ENCODE measurements around the gene EPAS1. TPM values are rescaled to one million over a fixed set of nuclear protein-coding genes. Genes with fewer than 3 reads are reported as not detected.
A peak's percentile ranks its signal among the peaks of the same experiment; 100 is the strongest.

The EPAS1 gene
- total RNA-seq, 1 donor from 2014 or later: 0.15 TPM

DNA sequence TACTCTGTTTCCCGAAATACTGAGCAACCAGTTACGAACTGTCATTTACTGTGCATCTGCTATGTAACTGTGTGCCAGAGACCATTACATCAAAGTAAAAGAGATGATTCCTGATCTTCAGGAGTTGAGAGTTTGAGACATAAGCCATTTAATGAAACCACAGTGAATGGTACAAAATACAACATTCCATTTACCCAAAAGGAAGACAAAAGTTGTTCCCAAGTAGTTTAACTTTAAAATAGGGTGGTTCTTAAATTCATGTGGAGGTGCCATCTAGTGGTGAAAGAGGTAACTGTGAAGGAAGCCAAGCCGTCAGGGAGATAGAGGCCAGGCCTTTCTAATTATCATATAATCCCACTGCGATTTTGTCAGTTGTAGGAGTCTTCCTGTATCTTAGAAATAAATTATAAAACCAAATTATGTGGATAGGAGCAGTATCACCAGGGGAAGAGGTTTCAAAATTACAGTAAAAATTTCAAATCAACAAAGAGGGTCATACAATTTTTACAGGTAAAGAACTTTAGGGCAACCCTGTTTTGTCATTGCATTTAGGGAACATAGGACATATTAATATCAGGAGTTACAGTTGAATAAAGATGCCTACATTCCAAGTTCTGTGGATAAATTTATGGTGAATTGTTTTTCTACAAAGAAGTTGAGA is 67.7 kb downstream of the EPAS1 start:
- H3K4me1 ChIP-seq: no peaks in the 10 kb centered on the region
- H3K4me2 ChIP-seq: no peak overlapping the region
- no peaks in the 10 kb centered on the region for H3K79me2 ChIP-seq (ENCODE audit: low read depth)
- no peaks in the 10 kb centered on the region for H3K4me1 Mint-ChIP-seq
- no peak overlapping the region for H3K4me3 ChIP-seq
- H3K9ac ChIP-seq: no peak overlapping the region
- no peak for TF ChIP-seq EZH2 (IDR thresholded peaks at IDR 0.05)
- TF ChIP-seq, protein P1, sequence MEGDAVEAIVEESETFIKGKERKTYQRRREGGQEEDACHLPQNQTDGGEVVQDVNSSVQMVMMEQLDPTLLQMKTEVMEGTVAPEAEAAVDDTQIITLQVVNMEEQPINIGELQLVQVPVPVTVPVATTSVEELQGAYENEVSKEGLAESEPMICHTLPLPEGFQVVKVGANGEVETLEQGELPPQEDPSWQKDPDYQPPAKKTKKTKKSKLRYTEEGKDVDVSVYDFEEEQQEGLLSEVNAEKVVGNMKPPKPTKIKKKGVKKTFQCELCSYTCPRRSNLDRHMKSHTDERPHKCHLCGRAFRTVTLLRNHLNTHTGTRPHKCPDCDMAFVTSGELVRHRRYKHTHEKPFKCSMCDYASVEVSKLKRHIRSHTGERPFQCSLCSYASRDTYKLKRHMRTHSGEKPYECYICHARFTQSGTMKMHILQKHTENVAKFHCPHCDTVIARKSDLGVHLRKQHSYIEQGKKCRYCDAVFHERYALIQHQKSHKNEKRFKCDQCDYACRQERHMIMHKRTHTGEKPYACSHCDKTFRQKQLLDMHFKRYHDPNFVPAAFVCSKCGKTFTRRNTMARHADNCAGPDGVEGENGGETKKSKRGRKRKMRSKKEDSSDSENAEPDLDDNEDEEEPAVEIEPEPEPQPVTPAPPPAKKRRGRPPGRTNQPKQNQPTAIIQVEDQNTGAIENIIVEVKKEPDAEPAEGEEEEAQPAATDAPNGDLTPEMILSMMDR (IDR thresholded peaks at IDR 0.05): peak; percentile 90
- no peaks in the 10 kb centered on the region for H3K36me3 Mint-ChIP-seq
- no peak overlapping the region for H3K4me3 Mint-ChIP-seq
- no peak overlapping the region for H2AFZ ChIP-seq (replicated peaks)
- H3K27ac Mint-ChIP-seq: no peak overlapping the region
- no peaks in the 10 kb centered on the region for H3K27me3 ChIP-seq
- no peak overlapping the region for H3K27ac ChIP-seq
- no peaks in the 10 kb centered on the region for H4K20me1 ChIP-seq (ENCODE audit: low read depth)
- H3K36me3 ChIP-seq: no peaks in the 10 kb centered on the region
- H3F3A ChIP-seq (ENCODE audit: low read depth): no peaks in the 10 kb centered on the region
- peak; percentile 67 for DNase-seq (ENCODE audit: low spot score)
- no peaks in the 10 kb centered on the region for H3K9me3 Mint-ChIP-seq
- no peaks in the 10 kb centered on the region for H3K9me3 ChIP-seq (ENCODE audit: low read depth)
- H3K27me3 Mint-ChIP-seq (ENCODE audit: insufficient read depth, low read depth): peaks cover 3% of the 10 kb centered on the region

DNA sequence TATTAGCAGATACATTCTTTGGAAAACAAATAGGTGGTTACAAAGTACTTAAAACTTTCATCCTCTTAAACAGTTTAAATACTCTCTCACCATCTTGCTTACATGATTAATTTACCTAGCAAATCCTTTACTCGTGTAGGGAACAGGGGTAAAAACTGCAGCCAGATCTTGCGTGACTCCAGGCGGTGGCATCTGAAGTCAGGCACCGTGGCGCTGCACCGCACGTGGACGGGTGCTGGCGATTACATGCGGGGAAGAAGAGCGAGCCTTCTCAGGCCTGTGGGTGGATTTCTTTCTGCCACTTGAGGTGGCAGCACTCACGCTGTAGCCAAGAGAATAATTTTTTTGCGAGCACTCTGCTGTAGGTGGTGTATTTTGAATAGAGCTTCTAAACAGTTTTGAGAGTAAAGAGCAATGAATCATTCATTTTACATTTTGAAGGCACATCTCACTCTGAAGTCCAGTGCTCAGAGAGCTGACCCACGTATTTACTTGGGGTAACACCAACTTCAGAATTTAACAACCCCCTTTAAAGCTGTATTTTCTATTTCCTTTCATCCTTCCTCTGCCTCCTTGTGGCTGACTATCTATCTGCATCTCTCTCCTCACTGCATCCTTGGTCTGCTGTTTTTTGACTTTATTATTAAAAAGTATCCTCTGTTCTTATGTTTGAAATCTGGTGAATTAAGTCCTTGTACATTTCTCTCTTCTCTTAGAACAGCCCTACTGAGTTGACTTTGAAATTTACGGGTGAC is 68.9 kb downstream of the EPAS1 start:
- no peaks in the 10 kb centered on the region for H3K4me1 Mint-ChIP-seq
- no peaks in the 10 kb centered on the region for H3K9me3 ChIP-seq (ENCODE audit: low read depth)

DNA sequence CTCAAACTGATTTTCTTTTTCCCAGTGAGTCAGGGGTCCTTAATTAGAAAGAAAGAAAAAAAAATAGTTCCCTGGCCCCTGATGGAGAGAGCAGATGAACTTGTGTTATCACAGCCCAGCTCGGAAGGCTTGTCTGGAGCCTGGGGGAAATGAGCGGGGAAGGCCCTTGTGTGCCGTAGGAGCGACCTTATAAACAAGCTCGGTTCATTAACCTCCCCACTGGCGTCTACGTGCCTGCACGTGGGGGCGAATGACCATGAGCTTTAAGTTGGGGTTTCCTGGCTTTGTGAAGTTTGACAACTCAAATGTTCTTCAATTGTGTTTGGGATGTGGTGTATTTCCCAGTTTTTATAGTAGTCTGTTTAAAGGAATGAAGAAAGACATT is 69.5 kb downstream of the EPAS1 start:
- no peak overlapping the region for H3K9ac ChIP-seq
- no peaks in the 10 kb centered on the region for H3K9me3 ChIP-seq (ENCODE audit: low read depth)
- TF ChIP-seq EZH2phosphoT487 (IDR thresholded peaks at IDR 0.05): no peak
- TF ChIP-seq, protein P1 (IDR thresholded peaks at IDR 0.05): no peak
- TF ChIP-seq EZH2 (IDR thresholded peaks at IDR 0.05): no peak
- Mint-ChIP-seq H3K4me3 (no peak overlapping the region), H3K9me3 (no peaks in the 10 kb centered on the region), H3K27ac (no peak overlapping the region), H3K27me3 (ENCODE audit: insufficient read depth, low read depth) (no peaks in the 10 kb centered on the region), H3K4me1 (no peaks in the 10 kb centered on the region), H3K36me3 (no peaks in the 10 kb centered on the region)
- H2AFZ ChIP-seq (replicated peaks): no peak overlapping the region
- no peaks in the 10 kb centered on the region for H3F3A ChIP-seq (ENCODE audit: low read depth)
- no peaks in the 10 kb centered on the region for H3K27me3 ChIP-seq
- H3K4me3 ChIP-seq: no peak overlapping the region
- H3K4me1 ChIP-seq: no peaks in the 10 kb centered on the region
- no peak overlapping the region for H3K4me2 ChIP-seq
- no peak for DNase-seq (ENCODE audit: low spot score)
- H3K36me3 ChIP-seq: no peaks in the 10 kb centered on the region
- H4K20me1 ChIP-seq (ENCODE audit: low read depth): no peaks in the 10 kb centered on the region
- H3K79me2 ChIP-seq (ENCODE audit: low read depth): no peaks in the 10 kb centered on the region
- H3K27ac ChIP-seq: no peak overlapping the region

More for the DNA sequence above, 68.9 kb downstream of the EPAS1 start:
- no peaks in the 10 kb centered on the region for H4K20me1 ChIP-seq (ENCODE audit: low read depth)
- Mint-ChIP-seq H3K27me3 (ENCODE audit: insufficient read depth, low read depth) (no peaks in the 10 kb centered on the region), H3K36me3 (no peaks in the 10 kb centered on the region), H3K9me3 (no peaks in the 10 kb centered on the region), H3K4me3 (no peak overlapping the region), H3K27ac (no peak overlapping the region)
- no peak overlapping the region for H3K9ac ChIP-seq
- no peaks in the 10 kb centered on the region for H3K79me2 ChIP-seq (ENCODE audit: low read depth)
- H2AFZ ChIP-seq (replicated peaks): no peak overlapping the region
- no peak overlapping the region for H3K4me2 ChIP-seq
- no peak overlapping the region for H3K27ac ChIP-seq
- no peaks in the 10 kb centered on the region for H3K27me3 ChIP-seq
- no peak overlapping the region for H3K4me3 ChIP-seq
- H3K36me3 ChIP-seq: no peaks in the 10 kb centered on the region
- H3K4me1 ChIP-seq: no peaks in the 10 kb centered on the region
- no peak for DNase-seq (ENCODE audit: low spot score)
- no peaks in the 10 kb centered on the region for H3F3A ChIP-seq (ENCODE audit: low read depth)
- TF ChIP-seq, protein P1 (IDR thresholded peaks at IDR 0.05): peak; percentile 60
- TF ChIP-seq EZH2 (IDR thresholded peaks at IDR 0.05) (no peak), EZH2phosphoT487 (IDR thresholded peaks at IDR 0.05) (no peak)
